RWPE2 (cell line): Measurements from ENCODE around the gene CORO1C.

Experiments
- ATAC-seq: fragments of 200-7000 bp; cut with Tn5 transposase; 3 replicates; pipeline ENCODE4 v1.9.1; 2021; ENCODE audit warnings: low read depth
- DNase-seq: peaks from one replicate; pipeline ENCODE4 v3.0.0-alpha.2; 2020; ENCODE audit warnings: low spot score
- H3K27ac ChIP-seq: fragments of 450-650 bp; 2 replicates; pipeline ENCODE4 v1.5.1; 2017; ENCODE audit warnings: mild to moderate bottlenecking; ENCODE audit not compliant: poor library complexity, severe bottlenecking
- H3K27me3 ChIP-seq: fragments of 250-450 bp; sonication (Bioruptor Pico); 2 replicates; pipeline ENCODE4 v1.5.1; 2021; ENCODE audit warnings: mild to moderate bottlenecking, moderate library complexity; ENCODE audit not compliant: insufficient read depth, poor library complexity, severe bottlenecking
- H3K36me3 ChIP-seq: fragments of 250-450 bp; sonication (Bioruptor Pico); 2 replicates; pipeline ENCODE4 v1.5.1; 2020; ENCODE audit warnings: low read depth, mild to moderate bottlenecking, moderate library complexity
- H3K4me1 ChIP-seq: fragments of 250-450 bp; sonication (Bioruptor Pico); 2 replicates; pipeline ENCODE4 v1.5.1; 2021; ENCODE audit warnings: mild to moderate bottlenecking, moderate library complexity; ENCODE audit not compliant: insufficient read depth, poor library complexity, severe bottlenecking
- H3K4me3 ChIP-seq: fragments of 250-450 bp; sonication (Bioruptor Pico); 2 replicates; pipeline ENCODE4 v1.5.1; 2021; ENCODE audit warnings: mild to moderate bottlenecking, moderate library complexity; ENCODE audit not compliant: severe bottlenecking
- H3K9me3 ChIP-seq: fragments of 250-450 bp; sonication (Bioruptor Pico); 2 replicates; pipeline ENCODE4 v1.5.1; 2021; ENCODE audit warnings: mild to moderate bottlenecking, moderate library complexity; ENCODE audit not compliant: severe bottlenecking
- TF ChIP-seq, protein P1 (sequence below): fragments of 450-650 bp; IDR thresholded peaks from one replicate; pipeline ENCODE4 v1.5.1; 2017; ENCODE audit warnings: mild to moderate bottlenecking, moderate library complexity; ENCODE audit not compliant: poor library complexity, severe bottlenecking

The CORO1C gene

DNA sequence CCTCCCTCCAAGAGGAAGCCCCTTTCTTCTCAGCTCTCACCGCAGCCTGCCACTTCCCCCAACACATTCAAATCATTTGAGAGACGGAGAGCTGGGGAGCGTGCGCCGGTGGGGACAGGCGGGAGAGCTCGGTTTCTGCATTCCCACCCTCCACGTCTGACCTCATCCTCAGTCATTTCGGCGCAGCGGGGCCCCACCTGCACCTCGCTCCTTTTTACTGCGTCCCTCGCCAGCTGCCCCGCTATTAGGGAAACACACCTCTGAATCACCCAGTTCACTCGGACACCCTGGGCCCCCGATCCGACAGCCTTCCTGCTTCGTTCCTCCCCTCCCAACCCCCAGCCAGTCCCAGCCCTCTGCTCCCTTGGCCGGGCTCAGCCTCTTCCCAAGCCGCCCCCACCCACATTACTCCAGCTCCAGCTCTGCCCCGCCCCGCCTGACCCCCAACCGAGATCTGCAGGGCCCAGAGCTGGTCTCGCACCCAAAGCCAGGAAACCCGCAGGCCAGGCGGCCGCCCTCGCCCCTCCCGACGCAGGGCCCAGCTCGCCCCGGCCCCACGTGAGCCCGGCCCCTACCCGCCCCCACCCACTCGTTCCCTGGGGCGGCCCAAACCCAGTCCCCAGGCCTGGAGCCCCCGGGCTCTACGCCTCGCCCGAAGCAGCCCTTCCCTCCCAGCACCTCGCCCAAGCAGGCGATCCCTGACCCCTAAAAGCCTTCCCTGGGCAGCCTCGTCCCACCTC, 783 bp downstream of the CORO1C start:
- peaks cover 21% of the 10 kb centered on the region for H3K36me3 ChIP-seq
- TF ChIP-seq, protein P1, sequence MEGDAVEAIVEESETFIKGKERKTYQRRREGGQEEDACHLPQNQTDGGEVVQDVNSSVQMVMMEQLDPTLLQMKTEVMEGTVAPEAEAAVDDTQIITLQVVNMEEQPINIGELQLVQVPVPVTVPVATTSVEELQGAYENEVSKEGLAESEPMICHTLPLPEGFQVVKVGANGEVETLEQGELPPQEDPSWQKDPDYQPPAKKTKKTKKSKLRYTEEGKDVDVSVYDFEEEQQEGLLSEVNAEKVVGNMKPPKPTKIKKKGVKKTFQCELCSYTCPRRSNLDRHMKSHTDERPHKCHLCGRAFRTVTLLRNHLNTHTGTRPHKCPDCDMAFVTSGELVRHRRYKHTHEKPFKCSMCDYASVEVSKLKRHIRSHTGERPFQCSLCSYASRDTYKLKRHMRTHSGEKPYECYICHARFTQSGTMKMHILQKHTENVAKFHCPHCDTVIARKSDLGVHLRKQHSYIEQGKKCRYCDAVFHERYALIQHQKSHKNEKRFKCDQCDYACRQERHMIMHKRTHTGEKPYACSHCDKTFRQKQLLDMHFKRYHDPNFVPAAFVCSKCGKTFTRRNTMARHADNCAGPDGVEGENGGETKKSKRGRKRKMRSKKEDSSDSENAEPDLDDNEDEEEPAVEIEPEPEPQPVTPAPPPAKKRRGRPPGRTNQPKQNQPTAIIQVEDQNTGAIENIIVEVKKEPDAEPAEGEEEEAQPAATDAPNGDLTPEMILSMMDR = no peak
- H3K27me3 ChIP-seq = no peaks in the 10 kb centered on the region
- H3K27ac ChIP-seq = peak overlapping the region; percentile 94
- ATAC-seq (peak; percentile 43), DNase-seq (peak; percentile 83)
- peaks cover 47% of the 10 kb centered on the region for H3K4me1 ChIP-seq
- H3K9me3 ChIP-seq = no peaks in the 10 kb centered on the region
- H3K4me3 ChIP-seq = peak overlapping the region; percentile 87

DNA sequence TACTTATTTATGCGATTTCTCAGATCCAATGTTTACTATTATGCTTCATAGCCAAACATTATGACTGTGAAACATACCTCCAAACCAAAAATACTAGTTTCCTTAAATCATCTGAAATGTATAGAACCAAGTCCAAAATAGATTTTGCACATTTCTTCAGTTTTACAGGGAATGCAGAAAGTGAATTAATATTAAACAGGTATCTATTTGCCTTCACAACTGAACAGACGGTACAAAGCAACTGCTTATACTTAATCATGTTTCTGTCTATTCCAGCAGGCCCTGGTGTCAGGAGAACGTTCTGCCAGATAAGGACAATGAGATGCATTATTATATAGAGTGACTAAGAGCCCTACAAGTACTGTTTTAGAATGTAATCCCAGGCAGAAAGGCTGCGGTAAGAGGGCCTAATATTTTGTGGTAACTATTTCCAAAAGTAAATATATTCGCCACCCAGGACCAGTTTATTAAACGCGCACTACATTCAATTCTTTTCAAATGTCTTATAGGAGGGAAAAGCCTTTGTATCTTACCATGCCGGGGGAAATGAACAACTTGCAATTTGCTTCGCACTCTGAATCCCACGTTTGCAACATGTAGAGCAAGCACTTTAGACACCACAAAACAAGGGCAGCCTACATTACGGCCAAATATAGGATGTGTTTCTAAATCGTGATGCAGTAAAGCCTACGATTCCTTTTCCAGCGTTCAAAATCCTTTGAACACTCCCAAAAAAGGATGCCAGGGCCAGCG, 1.5 kb downstream of the CORO1C start:
- ATAC-seq = peak; percentile 11; the same call in 1 of the 3 replicates
- TF ChIP-seq, protein P1 = no peak
- peaks cover 54% of the 10 kb centered on the region for H3K4me1 ChIP-seq
- no peaks in the 10 kb centered on the region for H3K27me3 ChIP-seq
- peak overlapping the region; percentile 87 for H3K4me3 ChIP-seq
- no peak for DNase-seq
- peak overlapping the region; percentile 94 for H3K27ac ChIP-seq
- no peaks in the 10 kb centered on the region for H3K9me3 ChIP-seq
- peaks cover 21% of the 10 kb centered on the region for H3K36me3 ChIP-seq

DNA sequence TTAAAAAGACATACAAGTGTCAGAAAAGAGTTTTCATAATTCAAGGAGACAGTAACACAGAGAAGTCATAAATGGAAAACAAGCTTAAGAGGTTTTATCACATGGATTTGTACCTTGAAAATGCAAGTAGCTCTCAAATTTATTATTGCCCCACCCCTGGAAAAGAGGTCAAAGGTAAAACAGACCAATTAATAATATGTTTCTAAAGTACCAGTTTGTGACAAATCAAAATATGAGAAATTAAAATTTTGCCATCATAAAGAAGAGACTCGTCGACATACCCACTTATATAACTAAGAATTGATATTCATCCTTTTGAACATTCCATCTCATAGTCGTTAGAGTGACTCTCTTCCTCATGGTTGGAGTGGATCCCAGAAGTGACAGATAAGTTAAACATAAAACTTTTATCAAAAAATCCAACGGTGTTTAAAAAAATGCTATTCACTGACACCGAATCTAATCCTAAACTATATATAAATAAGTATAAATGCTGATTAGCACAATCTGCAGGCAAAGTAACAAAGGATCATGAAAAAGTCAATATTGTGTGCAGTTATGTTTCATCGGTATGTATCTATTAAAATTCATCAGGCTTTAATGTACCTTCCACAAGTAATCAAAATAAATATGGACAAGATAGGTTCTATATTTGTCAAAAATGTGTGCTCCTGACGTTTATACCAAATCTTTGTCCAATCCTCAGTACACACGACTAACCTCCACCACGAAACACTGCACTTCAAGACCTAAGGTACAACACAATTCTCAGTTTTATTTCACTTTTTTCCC, 2.3 kb downstream of the CORO1C start:
- Histone ChIP-seq H3K36me3 (peaks cover 21% of the 10 kb centered on the region), H3K4me3 (peak overlapping the region; percentile 87), H3K9me3 (no peaks in the 10 kb centered on the region), H3K4me1 (peaks cover 57% of the 10 kb centered on the region), H3K27me3 (no peaks in the 10 kb centered on the region), H3K27ac (peak overlapping the region; percentile 94)
- TF ChIP-seq, protein P1 = no peak
- no peak for DNase-seq
- no peak for ATAC-seq

DNA sequence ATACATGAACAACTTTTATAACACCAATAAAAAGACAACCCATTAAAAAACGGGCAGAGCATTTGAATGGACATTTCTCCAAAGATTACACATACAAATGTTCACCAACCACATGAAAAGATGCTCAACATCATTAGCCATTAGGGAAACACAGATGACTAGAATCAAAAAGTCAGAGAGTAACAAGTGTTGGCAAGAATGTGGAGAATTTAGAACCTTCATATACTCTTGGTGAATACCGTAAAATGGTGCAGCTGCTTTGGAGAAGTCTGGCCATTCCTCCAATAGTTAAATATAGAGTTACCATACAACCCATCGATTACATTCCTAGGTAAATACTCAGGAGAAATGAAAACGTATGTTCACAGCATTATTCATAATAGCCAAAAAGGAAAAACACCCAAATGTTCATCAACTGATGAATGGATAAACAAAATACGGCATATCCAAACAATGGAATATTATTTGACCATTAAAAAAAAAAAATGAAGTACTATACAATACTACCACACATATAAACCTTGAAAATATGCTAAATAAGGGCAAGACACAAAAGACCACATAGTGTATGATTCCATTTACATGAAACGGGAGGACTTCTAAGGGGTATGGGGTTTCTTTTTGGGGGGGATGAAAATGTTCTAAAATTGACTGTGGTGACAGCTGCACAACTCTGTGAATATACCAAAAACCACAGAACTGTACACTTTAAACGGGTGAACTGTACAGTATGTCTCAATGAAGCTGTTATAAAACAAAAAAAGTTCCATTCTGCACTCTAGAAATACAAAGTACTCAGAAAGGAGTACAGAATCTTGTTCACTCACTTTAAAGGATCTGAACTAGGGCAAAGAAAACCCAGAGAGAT, 3.2 kb downstream of the CORO1C start:
- DNase-seq = no peak
- no peak for ATAC-seq
- Histone ChIP-seq H3K9me3 (no peaks in the 10 kb centered on the region), H3K27ac (peak overlapping the region; percentile 96), H3K27me3 (no peaks in the 10 kb centered on the region), H3K4me3 (no peak overlapping the region), H3K36me3 (peaks cover 21% of the 10 kb centered on the region), H3K4me1 (peaks cover 62% of the 10 kb centered on the region)
- TF ChIP-seq, protein P1 = no peak
